ENCODE results near the gene AASDH. TPM values are rescaled to one million over a fixed set of nuclear protein-coding genes. Genes with fewer than 3 reads are reported as not detected.

Gene AASDH
- total and polyA plus RNA-seq, 4 donors = 2.7 to 13.3 (median 9.1) TPM

DNA sequence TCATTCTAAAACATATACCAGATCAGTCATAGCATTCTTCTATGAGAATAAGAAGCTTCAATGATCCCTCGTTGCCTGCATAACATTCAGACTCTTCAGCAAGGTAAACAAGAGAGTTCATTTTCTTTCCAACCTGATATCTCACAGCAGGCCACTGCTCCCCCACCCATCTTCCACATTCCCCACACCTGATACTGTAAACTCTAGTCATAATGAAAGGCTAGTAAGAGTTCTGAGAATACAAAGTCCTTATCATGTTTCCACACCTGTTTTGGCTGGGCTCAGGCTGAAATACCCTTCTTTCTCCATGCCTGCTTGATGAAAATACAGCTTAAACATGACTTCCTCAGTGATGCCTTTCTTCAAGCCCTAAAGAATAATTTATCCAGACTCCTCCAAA is 2.3 kb upstream of the AASDH start:
- Histone ChIP-seq H3K4me1 (ENCODE audit: control insufficient read depth in 4 of 4, insufficient read depth in 4 of 4, low read length in 3 of 4) (peaks cover 0 to 15% (median 10%) of the 10 kb centered on the region in 4 donors), H3K9me3 (ENCODE audit: control insufficient read depth in 4 of 4, low read length in 3 of 4) (no peaks in the 10 kb centered on the region), H3K36me3 (ENCODE audit: control insufficient read depth in 4 of 4, insufficient read depth in 3 of 4, low read depth in 1 of 4, low read length in 3 of 4) (no peaks in the 10 kb centered on the region), H3K9ac (ENCODE audit: low read depth in 1 of 2, low read length in 2 of 2) (no peak overlapping the region), H3K27ac (ENCODE audit: low read depth in 1 of 2, low read length in 2 of 2) (no peak overlapping the region), H3K4me3 (ENCODE audit: low read depth in 1 of 3, low read length in 3 of 3) (no peak overlapping the region), H3K27me3 (ENCODE audit: control insufficient read depth in 4 of 4, insufficient read depth in 4 of 4, low read length in 3 of 4) (no peaks in the 10 kb centered on the region)
- WGBS = 64% methylated on average over 1 of the region's 1 CpG
- TF ChIP-seq HNF4A (conservative IDR thresholded peaks at IDR 0.05) (no peak), NR2F2 (IDR thresholded peaks at IDR 0.05) (no peak), RXRA (IDR thresholded peaks at IDR 0.05) (no peak), SP1 (IDR thresholded peaks at IDR 0.05) (no peak), TAF1 (conservative IDR thresholded peaks at IDR 0.05) (no peak), JUND (IDR thresholded peaks at IDR 0.05) (no peak), FOXA2 (IDR thresholded peaks at IDR 0.05) (no peak), EGR1 (IDR thresholded peaks at IDR 0.05; ENCODE audit: low read depth in 2 of 2) (no peak)
- DNase-seq (ENCODE audit: low spot score) = peak; percentile 40

DNA sequence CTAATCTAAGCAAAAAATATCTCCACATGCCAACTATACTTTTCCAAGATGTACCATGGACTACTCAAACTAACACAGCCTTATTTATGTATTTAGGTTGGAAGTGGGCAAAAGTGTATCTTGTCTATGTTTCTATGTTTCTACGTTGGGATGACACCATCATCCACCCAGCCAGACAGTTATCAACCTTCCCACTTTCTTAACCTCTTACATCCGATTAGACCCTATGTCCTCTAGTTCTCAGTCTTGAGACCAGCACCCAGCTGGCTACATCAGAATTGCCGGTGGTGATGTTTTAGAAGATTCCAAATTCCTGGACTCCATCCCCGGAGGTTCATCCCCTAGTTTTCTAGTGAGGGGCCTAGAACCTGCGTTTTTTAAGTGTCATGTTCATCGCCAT is 1.0 kb upstream of the AASDH start:
- TF ChIP-seq JUND (IDR thresholded peaks at IDR 0.05) = no peak
- TF ChIP-seq YY1 (IDR thresholded peaks at IDR 0.05) = no peak
- no peak for TF ChIP-seq SP1 (IDR thresholded peaks at IDR 0.05)
- TF ChIP-seq HNF4A (conservative IDR thresholded peaks at IDR 0.05) = no peak
- TF ChIP-seq FOXA1 (IDR thresholded peaks at IDR 0.05) = no peak
- no peak for TF ChIP-seq NR2F2 (IDR thresholded peaks at IDR 0.05)
- TF ChIP-seq RXRA (IDR thresholded peaks at IDR 0.05) = no peak
- Histone ChIP-seq H3K9me3 (ENCODE audit: control insufficient read depth in 4 of 4, low read length in 3 of 4) (no peaks in the 10 kb centered on the region), H3K4me1 (ENCODE audit: control insufficient read depth in 4 of 4, insufficient read depth in 4 of 4, low read length in 3 of 4) (peaks cover 0 to 15% (median 10%) of the 10 kb centered on the region in 4 donors), H3K27ac (ENCODE audit: low read depth in 1 of 2, low read length in 2 of 2) (peak overlapping the region in 1 of 2 donors; percentile 94), H3K27me3 (ENCODE audit: control insufficient read depth in 4 of 4, insufficient read depth in 4 of 4, low read length in 3 of 4) (no peaks in the 10 kb centered on the region), H3K36me3 (ENCODE audit: control insufficient read depth in 4 of 4, insufficient read depth in 3 of 4, low read depth in 1 of 4, low read length in 3 of 4) (no peaks in the 10 kb centered on the region), H3K9ac (ENCODE audit: low read depth in 1 of 2, low read length in 2 of 2) (peak overlapping the region; percentile 92 to 93), H3K4me3 (ENCODE audit: low read depth in 1 of 3, low read length in 3 of 3) (peak overlapping the region; percentile 58 to 92 (median 67))
- 27% methylated on average over 6 of the region's 6 CpGs for WGBS
- DNase-seq (ENCODE audit: low spot score) = peak; percentile 42

DNA sequence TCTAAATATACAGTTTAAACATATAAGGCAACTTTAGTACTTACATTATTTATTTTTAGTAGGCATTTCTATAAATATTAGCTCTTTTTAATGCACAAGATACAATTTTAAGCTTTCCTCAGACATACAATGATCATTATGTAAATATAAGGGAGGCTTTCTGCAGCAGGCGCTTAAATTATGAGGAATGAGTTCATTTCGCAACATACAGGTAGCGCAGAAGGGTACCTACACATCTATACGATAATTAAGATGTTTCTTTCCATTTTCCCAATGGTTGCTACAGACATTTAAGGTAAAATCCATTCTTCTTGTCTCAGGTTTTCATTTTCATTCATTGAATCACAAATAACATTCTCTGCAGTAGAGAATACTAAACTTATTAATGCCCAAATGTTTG is 1.2 kb downstream of the AASDH start:
- TF ChIP-seq HNF4A (conservative IDR thresholded peaks at IDR 0.05) = no peak
- TF ChIP-seq SP1 (IDR thresholded peaks at IDR 0.05) = no peak
- no peak for TF ChIP-seq FOXA1 (IDR thresholded peaks at IDR 0.05)
- TF ChIP-seq, protein P1, sequence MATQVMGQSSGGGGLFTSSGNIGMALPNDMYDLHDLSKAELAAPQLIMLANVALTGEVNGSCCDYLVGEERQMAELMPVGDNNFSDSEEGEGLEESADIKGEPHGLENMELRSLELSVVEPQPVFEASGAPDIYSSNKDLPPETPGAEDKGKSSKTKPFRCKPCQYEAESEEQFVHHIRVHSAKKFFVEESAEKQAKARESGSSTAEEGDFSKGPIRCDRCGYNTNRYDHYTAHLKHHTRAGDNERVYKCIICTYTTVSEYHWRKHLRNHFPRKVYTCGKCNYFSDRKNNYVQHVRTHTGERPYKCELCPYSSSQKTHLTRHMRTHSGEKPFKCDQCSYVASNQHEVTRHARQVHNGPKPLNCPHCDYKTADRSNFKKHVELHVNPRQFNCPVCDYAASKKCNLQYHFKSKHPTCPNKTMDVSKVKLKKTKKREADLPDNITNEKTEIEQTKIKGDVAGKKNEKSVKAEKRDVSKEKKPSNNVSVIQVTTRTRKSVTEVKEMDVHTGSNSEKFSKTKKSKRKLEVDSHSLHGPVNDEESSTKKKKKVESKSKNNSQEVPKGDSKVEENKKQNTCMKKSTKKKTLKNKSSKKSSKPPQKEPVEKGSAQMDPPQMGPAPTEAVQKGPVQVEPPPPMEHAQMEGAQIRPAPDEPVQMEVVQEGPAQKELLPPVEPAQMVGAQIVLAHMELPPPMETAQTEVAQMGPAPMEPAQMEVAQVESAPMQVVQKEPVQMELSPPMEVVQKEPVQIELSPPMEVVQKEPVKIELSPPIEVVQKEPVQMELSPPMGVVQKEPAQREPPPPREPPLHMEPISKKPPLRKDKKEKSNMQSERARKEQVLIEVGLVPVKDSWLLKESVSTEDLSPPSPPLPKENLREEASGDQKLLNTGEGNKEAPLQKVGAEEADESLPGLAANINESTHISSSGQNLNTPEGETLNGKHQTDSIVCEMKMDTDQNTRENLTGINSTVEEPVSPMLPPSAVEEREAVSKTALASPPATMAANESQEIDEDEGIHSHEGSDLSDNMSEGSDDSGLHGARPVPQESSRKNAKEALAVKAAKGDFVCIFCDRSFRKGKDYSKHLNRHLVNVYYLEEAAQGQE (IDR thresholded peaks at IDR 0.05) = no peak
- no peak for TF ChIP-seq GABPA (IDR thresholded peaks at IDR 0.05 in 1 of 2, conservative IDR thresholded peaks at IDR 0.05 in 1 of 2)
- no peak for TF ChIP-seq RAD21 (IDR thresholded peaks at IDR 0.05)
- no peak for TF ChIP-seq RXRA (IDR thresholded peaks at IDR 0.05)
- no peak for TF ChIP-seq YY1 (IDR thresholded peaks at IDR 0.05)
- peak overlapping the region in 2 of 3 donors; percentile 3 to 35 for H3K4me3 ChIP-seq (ENCODE audit: low read depth in 1 of 3, low read length in 3 of 3)
- H3K4me1 ChIP-seq (ENCODE audit: control insufficient read depth in 4 of 4, insufficient read depth in 4 of 4, low read length in 3 of 4) = peaks cover 0 to 15% (median 10%) of the 10 kb centered on the region in 4 donors
- no peaks in the 10 kb centered on the region for H3K36me3 ChIP-seq (ENCODE audit: control insufficient read depth in 4 of 4, insufficient read depth in 3 of 4, low read depth in 1 of 4, low read length in 3 of 4)
- DNase-seq (ENCODE audit: low spot score) = no peak
- H3K27me3 ChIP-seq (ENCODE audit: control insufficient read depth in 4 of 4, insufficient read depth in 4 of 4, low read length in 3 of 4) = no peaks in the 10 kb centered on the region
- 96% methylated on average over 4 of the region's 4 CpGs for WGBS
- no peak overlapping the region for H3K9ac ChIP-seq (ENCODE audit: low read depth in 1 of 2, low read length in 2 of 2)
- H3K9me3 ChIP-seq (ENCODE audit: control insufficient read depth in 4 of 4, low read length in 3 of 4) = no peaks in the 10 kb centered on the region
- no peak overlapping the region for H3K27ac ChIP-seq (ENCODE audit: low read depth in 1 of 2, low read length in 2 of 2)
